HG03095 (cell line): ENCODE data around the gene TEAD4.

Experiments used
- ATAC-seq: cut with Tn5 transposase; IDR thresholded peaks from one replicate; pipeline ENCODE4 v1.9.1; 2021; ENCODE audit warnings: moderate library complexity; ENCODE audit not compliant: unreplicated experiment

The TEAD4 gene

GRCh38 chr12:3076730-3077571 is 117.8 kb downstream of the TEAD4 start, which contains the start of gene TSPAN9:
TSS of gene TSPAN9 (plus strand) at chr12:3077379. CDS start at chr12:3201194, 123,815 bp downstream.
- ATAC-seq: peak; percentile 56

GRCh38 chr12:3077572-3078081 is 118.4 kb downstream of the TEAD4 start:
- ATAC-seq: no peak

- no peak for ATAC-seq
Observed at GRCh38 chr12:3078086-3078820, 119.1 kb downstream of the TEAD4 start.

- ATAC-seq: no peak
Observed at GRCh38 chr12:3081091-3081490, 121.9 kb downstream of the TEAD4 start.

GRCh38 chr12:3081886-3082285 is 122.7 kb downstream of the TEAD4 start:
- ATAC-seq: no peak

- ATAC-seq: no peak
Observed at GRCh38 chr12:3083241-3083920, 124.2 kb downstream of the TEAD4 start.

- ATAC-seq: no peak
Observed at GRCh38 chr12:3083921-3084347, 124.7 kb downstream of the TEAD4 start.

- no peak for ATAC-seq
Observed at GRCh38 chr12:3084742-3085141, 125.5 kb downstream of the TEAD4 start.

- ATAC-seq: no peak
Observed at GRCh38 chr12:3085341-3086139, 126.3 kb downstream of the TEAD4 start.

- ATAC-seq: no peak
Observed at GRCh38 chr12:3086211-3086610, 127.0 kb downstream of the TEAD4 start.

GRCh38 chr12:3086729-3087323 is 127.6 kb downstream of the TEAD4 start:
- ATAC-seq: no peak

- no peak for ATAC-seq
Observed at GRCh38 chr12:3087758-3088650, 128.8 kb downstream of the TEAD4 start.

- no peak for ATAC-seq
Observed at GRCh38 chr12:3089588-3089987, 130.4 kb downstream of the TEAD4 start.
